GM12873 (cell line): ENCODE results near the gene TLR7.
A peak's percentile ranks its signal among the peaks of the same experiment; 100 is the strongest.

Source experiments
- TF ChIP-seq, protein P1 (sequence below): IDR thresholded peaks from 2 replicates; pipeline ENCODE4 v1.5.1; 2012; ENCODE audit warnings: low read depth, mild to moderate bottlenecking, moderate library complexity, low read length, control low read depth; ENCODE audit not compliant: insufficient read depth; ENCODE audit errors: missing control alignments

TLR7 gene

GRCh38 chrX:12891171-12891570 is 24.3 kb downstream of the TLR7 start:
- TF ChIP-seq, protein P1, sequence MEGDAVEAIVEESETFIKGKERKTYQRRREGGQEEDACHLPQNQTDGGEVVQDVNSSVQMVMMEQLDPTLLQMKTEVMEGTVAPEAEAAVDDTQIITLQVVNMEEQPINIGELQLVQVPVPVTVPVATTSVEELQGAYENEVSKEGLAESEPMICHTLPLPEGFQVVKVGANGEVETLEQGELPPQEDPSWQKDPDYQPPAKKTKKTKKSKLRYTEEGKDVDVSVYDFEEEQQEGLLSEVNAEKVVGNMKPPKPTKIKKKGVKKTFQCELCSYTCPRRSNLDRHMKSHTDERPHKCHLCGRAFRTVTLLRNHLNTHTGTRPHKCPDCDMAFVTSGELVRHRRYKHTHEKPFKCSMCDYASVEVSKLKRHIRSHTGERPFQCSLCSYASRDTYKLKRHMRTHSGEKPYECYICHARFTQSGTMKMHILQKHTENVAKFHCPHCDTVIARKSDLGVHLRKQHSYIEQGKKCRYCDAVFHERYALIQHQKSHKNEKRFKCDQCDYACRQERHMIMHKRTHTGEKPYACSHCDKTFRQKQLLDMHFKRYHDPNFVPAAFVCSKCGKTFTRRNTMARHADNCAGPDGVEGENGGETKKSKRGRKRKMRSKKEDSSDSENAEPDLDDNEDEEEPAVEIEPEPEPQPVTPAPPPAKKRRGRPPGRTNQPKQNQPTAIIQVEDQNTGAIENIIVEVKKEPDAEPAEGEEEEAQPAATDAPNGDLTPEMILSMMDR, result no peak

DNA sequence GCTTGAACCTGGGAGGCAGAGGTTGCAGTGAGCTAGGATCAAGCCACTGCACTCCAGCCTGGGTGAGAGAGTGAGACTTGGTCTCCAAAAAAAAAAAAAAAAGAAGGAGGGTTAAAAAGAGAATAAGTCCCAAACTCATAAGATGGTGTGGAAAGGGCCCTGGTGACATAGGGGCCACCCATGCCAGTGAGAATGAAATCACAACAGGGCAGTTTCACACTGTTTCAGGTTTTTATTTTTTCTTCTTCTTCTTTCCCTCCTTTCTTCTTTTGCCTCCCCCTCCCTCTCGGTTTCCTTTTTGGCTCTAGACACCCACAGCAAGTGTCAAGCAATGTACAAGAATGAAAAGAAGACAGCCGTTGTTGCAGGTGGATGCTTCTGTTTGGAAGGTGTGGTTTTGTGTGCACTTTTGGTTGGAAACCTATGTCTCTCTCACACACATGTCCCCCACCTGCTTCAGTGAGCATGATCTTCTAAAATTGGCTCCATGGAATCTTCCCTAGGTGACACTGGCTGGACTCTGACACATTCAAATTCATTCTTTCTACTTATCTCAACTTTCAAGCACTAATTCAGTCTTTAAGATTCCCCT is 25.1 kb downstream of the TLR7 start:
- TF ChIP-seq, protein P1, result no peak

DNA sequence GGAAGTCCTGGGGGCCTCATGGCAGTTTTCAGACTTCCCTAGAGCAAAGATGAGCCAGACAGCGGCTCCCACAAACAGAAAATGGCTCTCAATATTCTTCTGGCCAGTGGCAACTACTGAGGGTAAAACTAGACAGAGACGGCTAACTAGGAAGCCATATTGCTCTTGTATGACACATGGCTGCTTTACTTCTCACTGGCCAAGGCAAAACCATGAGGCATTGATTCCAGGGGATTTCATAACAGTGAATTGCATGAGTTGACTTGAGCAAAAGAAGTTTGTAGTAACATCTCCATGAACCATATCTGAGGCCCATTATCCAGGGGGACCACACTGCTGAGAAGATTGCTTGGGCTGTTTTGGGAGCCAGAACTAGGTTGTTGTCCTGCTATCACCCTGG is 25.8 kb downstream of the TLR7 start:
- TF ChIP-seq, protein P1, result no peak

- TF ChIP-seq, protein P1, result peak; percentile 84
These were observed 27.5 kb downstream of the TLR7 start for GRCh38 chrX:12894074-12895030.

GRCh38 chrX:12895866-12896265 is 29.0 kb downstream of the TLR7 start:
- TF ChIP-seq, protein P1, result no peak

DNA sequence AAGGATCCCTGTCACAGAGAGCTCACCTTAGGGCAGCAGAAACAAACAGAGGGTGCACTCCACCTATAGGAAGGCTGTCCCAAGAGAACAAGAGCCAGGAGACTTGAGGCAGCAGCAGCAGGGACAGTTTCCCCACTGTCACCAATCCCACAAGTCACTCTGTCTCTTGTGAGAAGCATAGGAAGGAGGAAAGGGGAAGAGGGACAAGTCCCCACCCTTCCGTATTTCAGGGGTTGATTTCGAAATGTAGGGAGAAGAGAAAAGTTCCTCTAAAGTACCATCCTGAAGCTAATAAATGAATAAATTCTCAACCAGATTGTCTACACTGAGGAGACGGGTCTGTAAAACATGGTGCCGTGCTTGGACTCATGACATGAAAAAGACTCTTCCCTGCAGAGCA is 30.1 kb downstream of the TLR7 start:
- TF ChIP-seq, protein P1, result no peak

GRCh38 chrX:12898073-12898472 is 31.2 kb downstream of the TLR7 start:
- TF ChIP-seq, protein P1, result no peak
